ENCODE data around the gene CXXC5. TPM values are rescaled to one million over a fixed set of nuclear protein-coding genes. Genes with fewer than 3 reads are reported as not detected.
"Not testable (repeated sequence)": the region's sequence is repeated elsewhere in the genome, so short reads cannot be mapped to it uniquely, and the experiment has no call there.

The CXXC5 gene
- 56.4 and 57.2 TPM in 2 replicates for total RNA-seq (2021)
- Bru-seq, nascent RNA, result percentile 66 among the genes with signal in this experiment
- percentile 79 among the genes with signal in this experiment for BruChase-seq, experiment 1, labeled RNA remaining after a 2-hour chase
- percentile 65 among the genes with signal in this experiment for BruChase-seq, experiment 2, labeled RNA remaining after a 6-hour chase
- long read RNA-seq, transcript CXXC5-211 (3 exons, 1,892 nt), result minor isoform, 36 of 247 reads
- long read RNA-seq, transcript CXXC5-201 (3 exons, 2,658 nt), result major isoform, 192 of 247 reads
- long read RNA-seq, partial matches to known transcripts, result 4 of 247 reads
- long read RNA-seq, other reads (novel, unspliced or antisense), result 15 of 247 reads

DNA sequence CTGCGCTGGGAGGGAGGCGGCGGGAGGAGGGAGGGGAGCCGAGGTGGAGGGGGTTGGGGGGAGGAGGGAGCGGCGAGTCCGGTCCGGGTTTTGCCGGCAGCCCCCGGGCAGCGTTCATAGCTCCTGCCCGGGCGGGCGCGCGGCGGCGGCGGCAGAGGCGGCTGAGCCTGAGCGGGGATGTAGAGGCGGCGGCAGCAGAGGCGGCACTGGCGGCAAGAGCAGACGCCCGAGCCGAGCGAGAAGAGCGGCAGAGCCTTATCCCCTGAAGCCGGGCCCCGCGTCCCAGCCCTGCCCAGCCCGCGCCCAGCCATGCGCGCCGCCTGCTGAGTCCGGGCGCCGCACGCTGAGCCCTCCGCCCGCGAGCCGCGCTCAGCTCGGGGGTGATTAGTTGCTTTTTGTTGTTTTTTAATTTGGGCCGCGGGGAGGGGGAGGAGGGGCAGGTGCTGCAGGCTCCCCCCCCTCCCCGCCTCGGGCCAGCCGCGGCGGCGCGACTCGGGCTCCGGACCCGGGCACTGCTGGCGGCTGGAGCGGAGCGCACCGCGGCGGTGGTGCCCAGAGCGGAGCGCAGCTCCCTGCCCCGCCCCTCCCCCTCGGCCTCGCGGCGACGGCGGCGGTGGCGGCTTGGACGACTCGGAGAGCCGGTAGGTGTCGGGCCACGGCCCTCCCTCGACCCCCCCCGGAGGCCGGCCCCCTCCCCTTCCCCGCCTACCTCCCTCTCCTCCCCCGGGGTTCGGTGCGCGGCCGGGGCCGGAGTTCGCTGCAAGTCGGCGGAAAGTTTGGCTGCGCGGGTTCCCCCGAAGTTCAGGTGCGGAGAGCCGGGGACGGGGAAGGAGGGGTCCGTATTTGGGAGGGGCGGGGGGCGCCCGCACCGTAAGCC is at the start of gene CXXC5:
Gene CXXC5, plus strand, starts transcription at position 145 of the 877 bp plus-strand sequence. CDS start 32,175 bp downstream, outside the sequence.
- peak within 1 kb of the TSS; percentile 90 for H3K4me3 ChIP-seq (ENCODE audit: low read depth, low read length, poor library complexity, severe bottlenecking)
- CTCF ChIA-PET, result interaction anchor here (0.7 to 1.7 kb wide), 6 partner anchors 11 to 118 kb away, joined by 3 to 19 read pairs (median 4); no protein-coding TSS in a partner anchor
- peak; percentile 93 for DNase-seq (ENCODE audit: low spot score)
- POLR2A ChIA-PET (ENCODE audit: low non-redundant PET), result interaction anchor here (0.6 to 1.2 kb wide), 3 partner anchors 9 to 21 kb away, joined by 3 read pairs; no protein-coding TSS in a partner anchor
- intact Hi-C loops (cut with micrococcal nuclease; ENCODE audit: unreplicated experiment), result loop anchor here (1.0 kb wide), 1 partner anchor 11 kb away; no protein-coding TSS in a partner anchor
- peak within 1 kb of the TSS; percentile 78 for H3K27ac ChIP-seq (ENCODE audit: low read depth, low read length, poor library complexity, severe bottlenecking)
- H3K9me3 ChIP-seq (ENCODE audit: low read depth, low read length, poor library complexity, severe bottlenecking), result no peaks in the 10 kb centered on the region
- H3K27me3 ChIP-seq (replicated peaks; ENCODE audit: insufficient read depth, low read depth, low read length, poor library complexity), result no peaks in the 10 kb centered on the region
- H3K4me1 ChIP-seq (ENCODE audit: insufficient read depth, low read length, poor library complexity, severe bottlenecking), result peaks cover 32% of the 10 kb centered on the region
- H3K36me3 ChIP-seq (ENCODE audit: insufficient read depth, low read length, poor library complexity, severe bottlenecking), result no peaks in the 10 kb centered on the region
- BruUV-seq (replicated peaks), result no TSS peak
- TF ChIP-seq EZH2 (IDR thresholded peaks at IDR 0.05; ENCODE audit: borderline replicate concordance, low read depth, low read length, poor library complexity, severe bottlenecking), result no peak
- TF ChIP-seq, protein P1, sequence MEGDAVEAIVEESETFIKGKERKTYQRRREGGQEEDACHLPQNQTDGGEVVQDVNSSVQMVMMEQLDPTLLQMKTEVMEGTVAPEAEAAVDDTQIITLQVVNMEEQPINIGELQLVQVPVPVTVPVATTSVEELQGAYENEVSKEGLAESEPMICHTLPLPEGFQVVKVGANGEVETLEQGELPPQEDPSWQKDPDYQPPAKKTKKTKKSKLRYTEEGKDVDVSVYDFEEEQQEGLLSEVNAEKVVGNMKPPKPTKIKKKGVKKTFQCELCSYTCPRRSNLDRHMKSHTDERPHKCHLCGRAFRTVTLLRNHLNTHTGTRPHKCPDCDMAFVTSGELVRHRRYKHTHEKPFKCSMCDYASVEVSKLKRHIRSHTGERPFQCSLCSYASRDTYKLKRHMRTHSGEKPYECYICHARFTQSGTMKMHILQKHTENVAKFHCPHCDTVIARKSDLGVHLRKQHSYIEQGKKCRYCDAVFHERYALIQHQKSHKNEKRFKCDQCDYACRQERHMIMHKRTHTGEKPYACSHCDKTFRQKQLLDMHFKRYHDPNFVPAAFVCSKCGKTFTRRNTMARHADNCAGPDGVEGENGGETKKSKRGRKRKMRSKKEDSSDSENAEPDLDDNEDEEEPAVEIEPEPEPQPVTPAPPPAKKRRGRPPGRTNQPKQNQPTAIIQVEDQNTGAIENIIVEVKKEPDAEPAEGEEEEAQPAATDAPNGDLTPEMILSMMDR (conservative IDR thresholded peaks at IDR 0.05; ENCODE audit: low read depth, low read length), result no peak

DNA sequence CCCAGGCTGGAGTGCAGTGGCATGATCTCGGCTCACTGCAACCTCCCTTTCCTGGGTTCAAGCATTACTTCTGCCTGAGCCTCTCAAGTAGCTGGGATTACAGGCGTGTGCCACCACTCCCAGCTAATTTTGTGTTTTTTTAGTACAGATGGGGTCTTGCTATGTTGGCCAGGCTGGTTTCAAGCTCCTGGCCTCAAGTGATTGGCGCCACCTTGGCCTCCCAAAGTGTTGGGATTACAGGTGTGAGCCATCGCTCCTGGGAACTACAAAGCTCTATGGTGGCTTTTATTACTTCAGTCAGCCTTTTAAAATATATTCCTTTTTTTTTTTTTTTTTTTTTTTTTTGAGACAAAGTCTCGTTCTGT is 49.6 kb upstream of the CXXC5 start:
- H3K27ac ChIP-seq (ENCODE audit: low read depth, low read length, poor library complexity, severe bottlenecking); H3K4me1 ChIP-seq (ENCODE audit: insufficient read depth, low read length, poor library complexity, severe bottlenecking); intact Hi-C loops (cut with micrococcal nuclease; ENCODE audit: unreplicated experiment); POLR2A ChIA-PET (ENCODE audit: low non-redundant PET); H3K4me3 ChIP-seq (ENCODE audit: low read depth, low read length, poor library complexity, severe bottlenecking); H3K9me3 ChIP-seq (ENCODE audit: low read depth, low read length, poor library complexity, severe bottlenecking); BruUV-seq (replicated peaks); DNase-seq (ENCODE audit: low spot score); CTCF ChIA-PET; H3K27me3 ChIP-seq (replicated peaks; ENCODE audit: insufficient read depth, low read depth, low read length, poor library complexity): not testable (repeated sequence)
- H3K36me3 ChIP-seq (ENCODE audit: insufficient read depth, low read length, poor library complexity, severe bottlenecking), result peaks cover 35% of the 10 kb centered on the region

DNA sequence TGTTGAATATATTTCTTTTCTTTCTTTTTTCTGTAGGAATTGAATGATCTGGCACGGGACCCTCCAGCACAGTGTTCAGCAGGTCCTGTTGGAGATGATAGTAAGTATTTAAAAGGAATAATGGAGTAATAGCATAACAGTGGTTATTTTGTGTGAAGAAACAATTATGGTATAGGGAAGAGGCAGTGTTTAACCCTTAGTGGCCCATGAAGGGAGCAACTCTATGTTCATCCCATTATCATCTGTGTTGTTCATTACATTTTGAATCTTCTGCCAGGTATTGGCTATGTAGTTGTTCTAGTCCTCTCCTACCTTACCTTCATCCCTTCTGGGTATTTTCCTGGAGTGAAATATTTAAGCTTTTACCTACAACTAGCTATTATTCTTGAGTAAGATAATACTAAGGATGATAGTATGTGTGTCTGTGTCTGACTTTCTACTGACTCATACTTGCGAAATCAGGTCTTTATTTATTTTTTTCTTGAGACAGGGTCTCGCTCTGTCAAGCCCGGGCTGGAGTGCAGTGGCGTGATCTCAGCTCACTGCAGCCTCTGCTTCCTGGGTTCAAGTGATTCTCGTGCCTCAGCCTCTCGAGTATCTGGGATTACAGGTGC is 47.7 kb upstream of the CXXC5 start:
- Histone ChIP-seq H3K36me3 (ENCODE audit: insufficient read depth, low read length, poor library complexity, severe bottlenecking) (peaks cover 35% of the 10 kb centered on the region), H3K4me1 (ENCODE audit: insufficient read depth, low read length, poor library complexity, severe bottlenecking) (no peaks in the 10 kb centered on the region), H3K27ac (ENCODE audit: low read depth, low read length, poor library complexity, severe bottlenecking) (no peak overlapping the region), H3K9me3 (ENCODE audit: low read depth, low read length, poor library complexity, severe bottlenecking) (peaks cover 5% of the 10 kb centered on the region), H3K4me3 (ENCODE audit: low read depth, low read length, poor library complexity, severe bottlenecking) (no peak overlapping the region), H3K27me3 (replicated peaks; ENCODE audit: insufficient read depth, low read depth, low read length, poor library complexity) (no peaks in the 10 kb centered on the region)
- no TSS peak for BruUV-seq (replicated peaks)
- POLR2A ChIA-PET (ENCODE audit: low non-redundant PET), result no interaction called here
- CTCF ChIA-PET, result interaction anchor here (0.6 kb wide), 1 partner anchor 275 kb away, joined by 3 read pairs; no protein-coding TSS in a partner anchor
- intact Hi-C loops (cut with micrococcal nuclease; ENCODE audit: unreplicated experiment), result no loop called here
- DNase-seq (ENCODE audit: low spot score), result no peak
- no peak for TF ChIP-seq EZH2 (IDR thresholded peaks at IDR 0.05; ENCODE audit: borderline replicate concordance, low read depth, low read length, poor library complexity, severe bottlenecking)
- TF ChIP-seq, protein P1 (conservative IDR thresholded peaks at IDR 0.05; ENCODE audit: low read depth, low read length), result no peak
